Neural crest cell (in vitro differentiated cells): ENCODE measurements around the gene PPFIA3. TPM values are rescaled to one million over a fixed set of nuclear protein-coding genes. Genes with fewer than 3 reads are reported as not detected.
A peak's percentile ranks its signal among the peaks of the same experiment; 100 is the strongest.

ENCODE experiments used
- DNase-seq: peaks from one replicate; pipeline ENCODE4 v3.0.0; 2021; ENCODE audit warnings: low read depth, mixed read lengths, low spot score
- H3K27ac Mint-ChIP-seq: one replicate; pipeline ENCODE4 v1.8.0; 2021; ENCODE audit warnings: mild to moderate bottlenecking, mixed read lengths; ENCODE audit not compliant: unreplicated experiment
- H3K27me3 Mint-ChIP-seq: 2 replicates; pipeline ENCODE4 v1.8.0; 2021; ENCODE audit warnings: low read depth, mild to moderate bottlenecking, mixed read lengths
- H3K36me3 Mint-ChIP-seq: 2 replicates; pipeline ENCODE4 v1.8.0; 2021; ENCODE audit warnings: low read depth, mild to moderate bottlenecking, mixed read lengths
- H3K4me1 Mint-ChIP-seq: 2 replicates; pipeline ENCODE4 v1.8.0; 2021; ENCODE audit warnings: mixed read lengths
- H3K4me3 Mint-ChIP-seq: one replicate; pipeline ENCODE4 v1.8.0; 2021; ENCODE audit warnings: mild to moderate bottlenecking, mixed read lengths
- H3K9me3 Mint-ChIP-seq: 2 replicates; pipeline ENCODE4 v1.8.0; 2021; ENCODE audit warnings: mixed read lengths
- long read RNA-seq: library from polyadenylated mRNA; unstranded; transcript quantifications from one replicate; pipeline ENCODE4 v2.0.0, GENCODE V29; 2020
- total RNA-seq: library from RNA; stranded (reverse); gene quantifications from 2 replicates; pipeline ENCODE4 v1.2.1, GENCODE V29; 2021
- TF ChIP-seq, protein P1 (sequence below): fragments of 200-600 bp; sonication (generic); conservative IDR thresholded peaks from 2 replicates; pipeline ENCODE4 v1.5.0; 2021; ENCODE audit warnings: antibody characterized with exemption, mild to moderate bottlenecking

Gene PPFIA3
- 21.7 and 22.7 TPM in 2 replicates for total RNA-seq
- long read RNA-seq, result 0 reads

DNA sequence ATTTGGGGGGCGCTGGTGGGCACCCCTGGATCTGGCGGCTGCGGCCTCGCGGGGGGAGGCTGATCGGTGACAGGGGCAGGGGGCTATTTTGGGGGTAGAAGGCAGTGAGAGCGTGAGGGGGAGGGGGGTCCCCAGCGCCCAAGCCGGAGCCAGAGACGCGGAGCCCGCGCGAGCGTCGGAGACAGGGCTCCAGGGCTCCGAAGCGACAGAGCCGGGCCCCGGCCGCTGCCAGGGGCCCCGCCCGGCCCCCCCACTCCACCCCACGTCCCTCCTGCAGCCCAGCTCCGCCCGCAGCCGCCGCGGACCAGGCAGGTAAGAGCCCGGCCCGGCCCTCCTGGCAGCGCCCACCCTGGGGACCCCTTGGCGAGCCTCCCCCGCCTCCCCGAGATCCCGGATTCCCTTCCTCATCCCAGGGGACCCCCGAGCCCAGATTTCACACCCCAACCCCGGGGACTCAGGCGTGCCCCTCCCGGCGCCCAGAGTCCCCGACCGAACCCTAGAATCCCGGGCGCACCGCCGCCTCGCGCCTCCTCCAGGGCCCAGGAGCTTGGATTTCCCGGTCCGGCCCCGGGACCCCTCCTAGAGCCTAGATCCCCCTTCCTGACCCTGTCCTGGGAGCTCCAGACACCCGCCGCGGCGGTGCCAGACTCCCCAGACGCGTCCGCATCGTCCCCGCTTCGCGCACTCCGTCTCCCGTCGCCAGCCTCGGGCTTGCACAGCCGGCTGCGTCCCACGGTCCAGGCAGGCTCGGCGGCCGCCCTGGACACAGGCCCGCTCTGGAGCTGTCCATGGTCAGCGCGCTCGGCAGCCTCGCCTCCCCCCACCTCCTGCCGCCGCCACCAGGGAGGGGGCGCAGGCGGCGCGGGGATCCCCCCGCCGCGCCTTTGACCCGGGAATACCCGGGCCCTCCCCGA is at the start of gene PPFIA3:
Gene PPFIA3, plus strand, starts transcription at position 134 of the 914 bp plus-strand sequence. CDS start 8,330 bp downstream, outside the sequence.
- H3K9me3 Mint-ChIP-seq, result no peaks in the 10 kb centered on the region
- peaks cover 42% of the 10 kb centered on the region for H3K27me3 Mint-ChIP-seq
- H3K27ac Mint-ChIP-seq, result peak within 1 kb of the TSS; percentile 81
- no peaks in the 10 kb centered on the region for H3K36me3 Mint-ChIP-seq
- H3K4me3 Mint-ChIP-seq, result peak within 1 kb of the TSS; percentile 87
- DNase-seq, result peak; percentile 55
- TF ChIP-seq, protein P1, sequence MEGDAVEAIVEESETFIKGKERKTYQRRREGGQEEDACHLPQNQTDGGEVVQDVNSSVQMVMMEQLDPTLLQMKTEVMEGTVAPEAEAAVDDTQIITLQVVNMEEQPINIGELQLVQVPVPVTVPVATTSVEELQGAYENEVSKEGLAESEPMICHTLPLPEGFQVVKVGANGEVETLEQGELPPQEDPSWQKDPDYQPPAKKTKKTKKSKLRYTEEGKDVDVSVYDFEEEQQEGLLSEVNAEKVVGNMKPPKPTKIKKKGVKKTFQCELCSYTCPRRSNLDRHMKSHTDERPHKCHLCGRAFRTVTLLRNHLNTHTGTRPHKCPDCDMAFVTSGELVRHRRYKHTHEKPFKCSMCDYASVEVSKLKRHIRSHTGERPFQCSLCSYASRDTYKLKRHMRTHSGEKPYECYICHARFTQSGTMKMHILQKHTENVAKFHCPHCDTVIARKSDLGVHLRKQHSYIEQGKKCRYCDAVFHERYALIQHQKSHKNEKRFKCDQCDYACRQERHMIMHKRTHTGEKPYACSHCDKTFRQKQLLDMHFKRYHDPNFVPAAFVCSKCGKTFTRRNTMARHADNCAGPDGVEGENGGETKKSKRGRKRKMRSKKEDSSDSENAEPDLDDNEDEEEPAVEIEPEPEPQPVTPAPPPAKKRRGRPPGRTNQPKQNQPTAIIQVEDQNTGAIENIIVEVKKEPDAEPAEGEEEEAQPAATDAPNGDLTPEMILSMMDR, result no peak
- H3K4me1 Mint-ChIP-seq, result peaks cover 31% of the 10 kb centered on the region

DNA sequence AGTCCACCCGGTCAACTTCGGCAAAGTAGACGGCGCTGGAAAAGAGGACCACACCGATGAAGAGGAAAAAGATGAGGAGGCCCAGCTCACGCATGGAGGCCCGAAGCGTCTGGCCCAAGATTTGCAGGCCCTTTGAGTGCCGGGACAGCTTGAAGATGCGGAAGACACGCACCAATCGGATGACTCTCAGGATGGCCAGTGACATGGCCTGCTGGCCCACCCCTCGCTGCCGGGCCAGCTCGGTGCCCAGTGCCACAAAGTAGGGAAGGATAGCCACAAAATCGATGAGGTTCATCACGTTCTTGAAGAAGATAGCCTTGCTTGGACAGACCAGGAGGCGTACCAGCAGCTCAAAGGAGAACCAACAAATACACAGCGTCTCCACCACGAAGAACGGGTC is 48.9 kb upstream of the PPFIA3 start:
- Mint-ChIP-seq H3K4me1 (peaks cover 5% of the 10 kb centered on the region), H3K4me3 (no peak overlapping the region), H3K27me3 (peaks cover 90% of the 10 kb centered on the region), H3K9me3 (peaks cover 13% of the 10 kb centered on the region), H3K27ac (no peak overlapping the region), H3K36me3 (no peaks in the 10 kb centered on the region)
- DNase-seq, result no peak
- TF ChIP-seq, protein P1, result no peak

DNA sequence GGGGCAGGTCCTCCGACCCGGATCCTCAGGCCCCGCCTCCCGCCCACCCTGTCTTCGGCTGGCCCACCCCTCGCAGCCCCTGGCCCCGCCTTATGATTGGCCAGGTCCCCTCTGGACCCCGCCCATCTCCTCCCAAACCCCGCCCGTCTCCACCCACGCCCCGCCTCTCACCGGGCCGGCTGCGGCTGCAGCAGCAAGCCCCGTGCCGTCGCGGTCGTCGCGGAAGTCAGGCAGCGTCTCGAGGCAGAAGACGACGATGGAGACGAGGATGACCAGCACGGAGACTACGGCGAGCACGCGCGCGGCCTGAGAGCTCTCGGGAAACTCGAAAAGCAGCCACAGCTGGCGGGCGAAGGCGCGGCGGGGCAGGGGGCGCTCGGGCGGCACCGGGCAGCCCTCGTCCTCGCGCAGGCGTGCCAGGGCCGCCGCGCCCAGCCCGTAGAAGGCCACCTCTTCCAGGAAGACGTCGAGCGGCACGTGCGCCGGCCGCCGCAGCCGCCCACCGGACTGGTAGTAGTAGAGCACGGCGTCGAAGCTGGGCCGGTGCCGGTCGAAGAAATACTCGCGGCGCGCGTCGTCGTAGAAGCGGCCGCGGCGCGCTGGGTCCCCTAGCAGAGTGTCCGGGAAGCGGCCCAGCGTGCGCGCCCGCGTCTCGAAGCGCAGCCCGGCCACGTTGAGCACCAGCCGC is 47.3 kb upstream of the PPFIA3 start:
- Mint-ChIP-seq H3K9me3 (peaks cover 13% of the 10 kb centered on the region), H3K4me3 (no peak overlapping the region), H3K4me1 (peaks cover 5% of the 10 kb centered on the region), H3K27me3 (peaks cover 78% of the 10 kb centered on the region), H3K27ac (no peak overlapping the region), H3K36me3 (no peaks in the 10 kb centered on the region)
- TF ChIP-seq, protein P1, result no peak
- peak; percentile 46 for DNase-seq

DNA sequence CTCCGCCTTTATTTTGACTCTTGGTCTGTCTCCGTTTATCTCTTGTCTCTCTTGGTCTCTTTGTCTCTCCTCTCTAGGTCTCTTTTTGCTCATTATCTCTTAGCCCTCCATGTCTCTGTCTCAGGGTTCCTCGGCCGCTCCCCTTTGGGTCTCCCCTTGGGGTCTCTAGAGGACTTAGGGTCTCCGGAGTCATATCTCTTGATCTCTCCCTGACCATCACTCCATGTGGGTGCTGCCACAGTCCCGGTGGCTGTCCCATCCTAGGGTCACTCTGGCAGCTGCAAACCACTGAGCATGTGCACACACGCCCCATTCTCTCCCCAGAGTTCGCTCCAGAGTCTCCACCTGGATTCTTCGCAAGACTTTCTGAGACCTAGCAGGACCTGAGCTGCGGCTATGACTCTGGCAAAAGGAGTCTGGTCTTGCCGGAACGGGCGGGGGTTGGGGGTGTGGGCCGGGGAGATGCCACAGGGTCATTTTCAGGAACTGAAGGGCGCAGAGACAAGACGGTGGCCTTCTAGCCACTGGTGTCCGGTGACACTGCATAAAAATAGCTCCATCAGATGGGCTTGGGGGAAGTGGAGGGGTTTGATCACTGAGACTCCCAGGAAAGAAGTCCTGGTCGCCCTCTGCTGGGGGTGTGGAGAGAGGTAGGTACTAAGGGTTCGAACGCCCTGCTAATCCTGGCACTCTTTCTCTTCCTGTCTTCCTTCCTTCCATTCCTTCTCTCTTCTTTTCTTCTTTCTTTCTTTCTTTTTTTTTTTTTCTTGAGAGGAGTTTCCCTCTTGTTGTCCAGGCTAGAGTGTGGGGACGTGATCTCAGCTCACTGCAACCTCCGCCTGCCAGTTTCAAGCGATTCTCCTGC is 45.6 kb upstream of the PPFIA3 start:
- peaks cover 5% of the 10 kb centered on the region for H3K4me1 Mint-ChIP-seq
- no peak overlapping the region for H3K27ac Mint-ChIP-seq

More for the DNA sequence above, 45.6 kb upstream of the PPFIA3 start:
- Mint-ChIP-seq H3K27me3 (peaks cover 61% of the 10 kb centered on the region), H3K4me3 (no peak overlapping the region), H3K9me3 (peaks cover 13% of the 10 kb centered on the region), H3K36me3 (no peaks in the 10 kb centered on the region)
- no peak for DNase-seq
- TF ChIP-seq, protein P1, result peak; percentile 27
